Measurements from ENCODE around the gene PYY.
"Not testable (repeated sequence)": the region's sequence is repeated elsewhere in the genome, so short reads cannot be mapped to it uniquely, and the experiment has no call there.

PYY gene

GRCh38 chr17:43946781-43947180 lies 7.0 kb downstream of the PYY start:
- DNase-seq (ENCODE audit: low read depth): no peak

GRCh38 chr17:43945074-43945829 lies 8.5 kb downstream of the PYY start:
- DNase-seq (ENCODE audit: low read depth): no peak

- DNase-seq (ENCODE audit: low read depth): no peak
These were observed 11.6 kb downstream of the PYY start, which contains the start of gene PPY for GRCh38 chr17:43942051-43942685. Gene PPY, minus strand, starts transcription at chr17:43942476. Its CDS starts 822 bp downstream, at chr17:43941654.

GRCh38 chr17:43940630-43941029 lies 13.1 kb downstream of the PYY start:
- no peak for DNase-seq (ENCODE audit: low read depth)

- DNase-seq (ENCODE audit: low read depth): no peak
These were observed 13.9 kb downstream of the PYY start for GRCh38 chr17:43939886-43940285.

- DNase-seq (ENCODE audit: low read depth): not testable (repeated sequence)
These were observed 14.3 kb downstream of the PYY start for GRCh38 chr17:43939452-43939851.

GRCh38 chr17:43938838-43939182 lies 14.9 kb downstream of the PYY start:
- no peak for DNase-seq (ENCODE audit: low read depth)

- no peak for DNase-seq (ENCODE audit: low read depth)
These were observed 17.3 kb downstream of the PYY start for GRCh38 chr17:43936434-43936833.

GRCh38 chr17:43935926-43936261 lies 17.8 kb downstream of the PYY start:
- no peak for DNase-seq (ENCODE audit: low read depth)

- DNase-seq (ENCODE audit: low read depth): no peak
These were observed 18.4 kb downstream of the PYY start for GRCh38 chr17:43935204-43935925.

- no peak for DNase-seq (ENCODE audit: low read depth)
These were observed 20.8 kb downstream of the PYY start for GRCh38 chr17:43932923-43933322.

GRCh38 chr17:43932357-43932756 lies 21.4 kb downstream of the PYY start:
- no peak for DNase-seq (ENCODE audit: low read depth)

- DNase-seq (ENCODE audit: low read depth): no peak
These were observed 22.6 kb downstream of the PYY start for GRCh38 chr17:43931062-43931571.

GRCh38 chr17:43928609-43929008 lies 25.1 kb downstream of the PYY start:
- no peak for DNase-seq (ENCODE audit: low read depth)

- not testable (repeated sequence) for DNase-seq (ENCODE audit: low read depth)
These were observed 25.8 kb downstream of the PYY start for GRCh38 chr17:43927929-43928328.

GRCh38 chr17:43927060-43927864 lies 26.5 kb downstream of the PYY start:
- no peak for DNase-seq (ENCODE audit: low read depth)

GRCh38 chr17:43924558-43924957 lies 29.2 kb downstream of the PYY start:
- DNase-seq (ENCODE audit: low read depth): no peak

GRCh38 chr17:43920500-43921095 lies 33.1 kb downstream of the PYY start:
- no peak for DNase-seq (ENCODE audit: low read depth)

- no peak for DNase-seq (ENCODE audit: low read depth)
These were observed 35.7 kb downstream of the PYY start for GRCh38 chr17:43918026-43918389.

GRCh38 chr17:43917348-43918025 lies 36.3 kb downstream of the PYY start:
- DNase-seq (ENCODE audit: low read depth): no peak

- no peak for DNase-seq (ENCODE audit: low read depth)
These were observed 36.8 kb downstream of the PYY start for GRCh38 chr17:43917016-43917347.

Measured in T follicular helper cell (primary cell).